ENCODE data around the gene DSCAM.

Gene DSCAM

GRCh38 chr21:40660461-40660860 is 186.5 kb downstream of the DSCAM start:
- no peak overlapping the region for H2AFZ ChIP-seq (ENCODE audit: low read depth, low read length, severe bottlenecking)
- H3K27ac ChIP-seq (ENCODE audit: low read depth, low read length) = no peak overlapping the region
- TF ChIP-seq EZH2phosphoT487 (conservative IDR thresholded peaks at IDR 0.05; ENCODE audit: low read length) = no peak
- TF ChIP-seq CTCF (IDR thresholded peaks at IDR 0.05; ENCODE audit: insufficient read depth, low read length, poor library complexity, severe bottlenecking) = no peak
- no peaks in the 10 kb centered on the region for H3K27me3 ChIP-seq (ENCODE audit: low read length)
- no peaks in the 10 kb centered on the region for H3K9me2 ChIP-seq (replicated peaks; ENCODE audit: insufficient read depth, low read length)
- H3K4me2 ChIP-seq (ENCODE audit: low read depth, low read length, poor library complexity, severe bottlenecking) = no peak overlapping the region
- no peaks in the 10 kb centered on the region for H3K79me2 ChIP-seq (ENCODE audit: insufficient read depth, low read length)
- no peak overlapping the region for H3K4me3 ChIP-seq (ENCODE audit: insufficient read depth, low read length, poor library complexity, severe bottlenecking)
- no peak overlapping the region for H3K9ac ChIP-seq (ENCODE audit: low read length)
- no peaks in the 10 kb centered on the region for H3F3A ChIP-seq (ENCODE audit: insufficient read depth)
- H3K9me3 ChIP-seq (ENCODE audit: insufficient read depth, low read length) = no peaks in the 10 kb centered on the region
- H4K20me1 ChIP-seq (ENCODE audit: low read depth, low read length) = no peaks in the 10 kb centered on the region
- H3K36me3 ChIP-seq (ENCODE audit: low read length) = no peaks in the 10 kb centered on the region

GRCh38 chr21:40658311-40658710 is 188.6 kb downstream of the DSCAM start:
- no peak overlapping the region for H3K4me3 ChIP-seq (ENCODE audit: insufficient read depth, low read length, poor library complexity, severe bottlenecking)
- TF ChIP-seq CTCF (IDR thresholded peaks at IDR 0.05; ENCODE audit: insufficient read depth, low read length, poor library complexity, severe bottlenecking) (no peak), EZH2phosphoT487 (conservative IDR thresholded peaks at IDR 0.05; ENCODE audit: low read length) (no peak)
- no peaks in the 10 kb centered on the region for H3K79me2 ChIP-seq (ENCODE audit: insufficient read depth, low read length)
- no peak overlapping the region for H2AFZ ChIP-seq (ENCODE audit: low read depth, low read length, severe bottlenecking)
- H3K4me2 ChIP-seq (ENCODE audit: low read depth, low read length, poor library complexity, severe bottlenecking) = no peak overlapping the region
- no peaks in the 10 kb centered on the region for H3K36me3 ChIP-seq (ENCODE audit: low read length)
- H4K20me1 ChIP-seq (ENCODE audit: low read depth, low read length) = no peaks in the 10 kb centered on the region
- H3K9ac ChIP-seq (ENCODE audit: low read length) = no peak overlapping the region
- H3K27me3 ChIP-seq (ENCODE audit: low read length) = no peaks in the 10 kb centered on the region
- H3F3A ChIP-seq (ENCODE audit: insufficient read depth) = no peaks in the 10 kb centered on the region
- H3K9me2 ChIP-seq (replicated peaks; ENCODE audit: insufficient read depth, low read length) = no peaks in the 10 kb centered on the region
- no peak overlapping the region for H3K27ac ChIP-seq (ENCODE audit: low read depth, low read length)
- H3K9me3 ChIP-seq (ENCODE audit: insufficient read depth, low read length) = no peaks in the 10 kb centered on the region

GRCh38 chr21:40652436-40652835 is 194.5 kb downstream of the DSCAM start:
- no peaks in the 10 kb centered on the region for H3K9me3 ChIP-seq (ENCODE audit: insufficient read depth, low read length)
- H2AFZ ChIP-seq (ENCODE audit: low read depth, low read length, severe bottlenecking) = no peak overlapping the region
- H3K9me2 ChIP-seq (replicated peaks; ENCODE audit: insufficient read depth, low read length) = no peaks in the 10 kb centered on the region
- no peaks in the 10 kb centered on the region for H3K36me3 ChIP-seq (ENCODE audit: low read length)
- no peaks in the 10 kb centered on the region for H3F3A ChIP-seq (ENCODE audit: insufficient read depth)
- no peaks in the 10 kb centered on the region for H3K79me2 ChIP-seq (ENCODE audit: insufficient read depth, low read length)
- no peak overlapping the region for H3K9ac ChIP-seq (ENCODE audit: low read length)
- H3K27ac ChIP-seq (ENCODE audit: low read depth, low read length) = no peak overlapping the region
- H3K4me2 ChIP-seq (ENCODE audit: low read depth, low read length, poor library complexity, severe bottlenecking) = no peak overlapping the region
- no peaks in the 10 kb centered on the region for H3K27me3 ChIP-seq (ENCODE audit: low read length)
- H3K4me3 ChIP-seq (ENCODE audit: insufficient read depth, low read length, poor library complexity, severe bottlenecking) = no peak overlapping the region
- TF ChIP-seq CTCF (IDR thresholded peaks at IDR 0.05; ENCODE audit: insufficient read depth, low read length, poor library complexity, severe bottlenecking) = no peak
- no peak for TF ChIP-seq EZH2phosphoT487 (conservative IDR thresholded peaks at IDR 0.05; ENCODE audit: low read length)
- no peaks in the 10 kb centered on the region for H4K20me1 ChIP-seq (ENCODE audit: low read depth, low read length)

All from SU-DHL-6 (cell line).